Spleen (tissue), 11 donors: Measurements from ENCODE around the gene SORCS2. TPM values are rescaled to one million over a fixed set of nuclear protein-coding genes. Genes with fewer than 3 reads are reported as not detected.

Experiments
- DNase-seq: peaks from one replicate; pipeline ENCODE4 v3.0.0-alpha.2; 2020
- H3K27ac ChIP-seq, 8 donors: fragments of 200-600 bp; sonication (generic) in 7 of 8; 1 replicate in 4 of 8; 2 replicates in 4 of 8; pipeline versions ENCODE4 v1.5.0 to v1.8.0; 2016 to 2021; ENCODE audit warnings: inconsistent platforms in 4 of 8, mild to moderate bottlenecking in 4 of 8, moderate library complexity in 1 of 8
- H3K27me3 ChIP-seq, 7 donors: fragments of 200-600 bp; sonication (generic) in 6 of 7; replicated peaks in 1 of 7; 1 replicate in 4 of 7; 2 replicates in 3 of 7; pipeline versions ENCODE4 v1.5.0 to v1.8.0; 2016 to 2021; ENCODE audit warnings: inconsistent platforms in 3 of 7, mild to moderate bottlenecking in 1 of 7
- H3K36me3 ChIP-seq, 6 donors: fragments of 200-600 bp; sonication (generic) in 5 of 6; 1 replicate in 4 of 6; 2 replicates in 2 of 6; pipeline versions ENCODE4 v1.5.0 to v1.8.0; 2016 to 2021; ENCODE audit warnings: inconsistent platforms in 2 of 6
- H3K4me1 ChIP-seq, 6 donors: fragments of 200-600 bp; sonication (generic) in 5 of 6; 1 replicate in 3 of 6; 2 replicates in 3 of 6; pipeline versions ENCODE4 v1.5.0 to v1.8.0; 2016 to 2021; ENCODE audit warnings: inconsistent platforms in 3 of 6
- H3K4me3 ChIP-seq, 8 donors: fragments of 200-600 bp; sonication (generic) in 7 of 8; 1 replicate in 4 of 8; 2 replicates in 4 of 8; pipeline versions ENCODE4 v1.5.0 to v1.8.0; 2016 to 2021; ENCODE audit warnings: inconsistent platforms in 4 of 8, mild to moderate bottlenecking in 4 of 8, moderate library complexity in 2 of 8
- H3K9me3 ChIP-seq, 8 donors: fragments of 200-600 bp; sonication (generic) in 7 of 8; 1 replicate in 4 of 8; 2 replicates in 4 of 8; pipeline versions ENCODE4 v1.5.0 to v1.8.0; 2016 to 2021; ENCODE audit warnings: inconsistent platforms in 4 of 8
- CTCF ChIP-seq, 11 experiments: fragments of 200-600 bp in 7 of 11; fragments of 450-650 bp in 4 of 11; sonication (generic) in 4 of 11; IDR thresholded peaks in 8 of 11; conservative IDR thresholded peaks in 3 of 11; 1 replicate in 7 of 11; 2 replicates in 4 of 11; pipeline versions ENCODE4 v1.4.0 to v1.8.0; 2016 to 2021; ENCODE audit warnings: antibody characterized with exemption in 11 of 11, inconsistent platforms in 4 of 11, mild to moderate bottlenecking in 1 of 11
- POLR2A ChIP-seq, 3 donors: fragments of 450-650 bp; IDR thresholded peaks; one replicate each; pipeline ENCODE4 v1.5.1; 2017; ENCODE audit warnings: antibody characterized with exemption in 3 of 3, mild to moderate bottlenecking in 1 of 3
- POLR2AphosphoS5 ChIP-seq, 3 donors: sonication (generic); formaldehyde crosslinking; IDR thresholded peaks; one replicate each; pipeline ENCODE4 v1.5.1; 2017; ENCODE audit warnings: antibody characterized with exemption in 3 of 3
- WGBS, 5 donors: extraction: QIAGEN DNeasy Blood & Tissue Kit in 3 of 5; methylation state at CpG; one replicate each; pipeline versions ENCODE4 v1.1.5 to v1.1.7; 2013 to 2018; 5-methylcytosine and 5-hydroxymethylcytosine counted together
- intact Hi-C: fragments of 100-400 bp; cut with DNase I; formaldehyde crosslinking; loops from one replicate; pipeline ENCODE4 v1.15.0; 2023; ENCODE audit warnings: low total_unique reads
- polyA plus RNA-seq, 3 donors: library from polyadenylated mRNA; stranded (reverse); fragments of 200-250 nt; gene quantifications; one replicate each; pipeline ENCODE4 v1.2.1, GENCODE V29; 2013
- total RNA-seq, 7 donors: library from RNA; depleted of rRNA in 3 of 7; stranded (reverse); fragments of >200 nt in 3 of 7; fragmentation: NEBNext Ultra II Directional in 4 of 7; extraction: Animal tissue kit (Norgen Biotek cat#: 25700) in 4 of 7; gene quantifications; one replicate each; pipeline versions ENCODE4 v1.1.0 to v1.2.1, GENCODE V29; 2016 to 2021
- donor health status: healthy with polysubstance abuse.
- donor health status: DM: no; HTN: no; CAD: no; lungs with moderate emphysema.
- donor health status: DM: no; HTN: no; CAD: no.
- donor health status: Bipolar disorder and iron deficiency.
- donor health status: healthy.
- donor health status: DM: no; HTN: no; CAD: no.
- donor health status: DM: yes; HTN: yes; CAD: no.

Gene SORCS2
- total and polyA plus RNA-seq, 10 donors = 0.33 to 1.6 (median 0.60) TPM

DNA sequence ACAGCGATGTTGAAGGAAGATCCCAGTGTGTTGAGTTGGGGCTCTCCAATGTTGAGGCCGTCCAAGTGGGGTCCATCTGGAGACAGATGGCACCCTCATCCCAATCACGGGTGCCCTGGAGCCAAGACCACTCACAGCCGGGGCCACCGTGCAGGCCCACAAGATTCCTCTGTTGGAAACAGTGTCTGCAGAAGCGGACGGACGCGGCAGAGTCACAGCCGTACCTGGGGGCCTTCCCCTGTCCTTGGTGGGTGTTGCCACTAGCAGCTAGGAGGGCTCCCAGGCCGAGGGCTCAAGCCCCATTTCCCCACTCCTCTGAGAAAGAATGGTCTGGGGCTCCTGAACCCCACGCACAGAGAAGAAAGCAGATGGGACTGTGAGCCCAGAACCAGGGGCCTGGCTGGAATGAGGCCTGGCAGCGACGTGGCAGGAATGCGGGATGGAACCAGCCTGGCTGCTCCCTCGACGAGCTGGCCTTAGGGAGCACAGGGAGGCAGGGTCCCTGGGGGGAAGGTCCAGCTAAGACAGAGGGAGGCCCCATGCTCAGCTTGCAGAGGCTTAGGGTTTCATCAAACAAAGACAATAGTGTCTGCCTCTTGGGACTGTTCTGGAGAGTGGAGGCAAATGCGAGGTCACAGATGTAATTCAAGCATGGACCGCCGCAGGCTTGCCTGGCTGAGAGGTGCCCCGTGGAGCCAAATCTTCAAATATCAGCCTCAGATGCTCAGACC, 518.4 kb downstream of the SORCS2 start:
- no peak overlapping the region for H3K4me3 ChIP-seq
- intact Hi-C loops = no loop called here
- H3K9me3 ChIP-seq = peaks cover 0 to 9% (median 6%) of the 10 kb centered on the region in 8 donors
- TF ChIP-seq POLR2AphosphoS5 (IDR thresholded peaks at IDR 0.05) (no peak), POLR2A (IDR thresholded peaks at IDR 0.05) (no peak), CTCF (IDR thresholded peaks at IDR 0.05 in 8 of 11, conservative IDR thresholded peaks at IDR 0.05 in 3 of 11) (no peak)
- 83 to 95% (median 88%) methylated on average over 20 to 21 of the region's 21 CpGs for WGBS, 5 donors
- H3K27ac ChIP-seq = no peak overlapping the region
- no peak for DNase-seq
- H3K36me3 ChIP-seq = no peaks in the 10 kb centered on the region
- no peaks in the 10 kb centered on the region for H3K4me1 ChIP-seq
- H3K27me3 ChIP-seq = peaks cover 0 to 11% (median 0%) of the 10 kb centered on the region in 7 donors

DNA sequence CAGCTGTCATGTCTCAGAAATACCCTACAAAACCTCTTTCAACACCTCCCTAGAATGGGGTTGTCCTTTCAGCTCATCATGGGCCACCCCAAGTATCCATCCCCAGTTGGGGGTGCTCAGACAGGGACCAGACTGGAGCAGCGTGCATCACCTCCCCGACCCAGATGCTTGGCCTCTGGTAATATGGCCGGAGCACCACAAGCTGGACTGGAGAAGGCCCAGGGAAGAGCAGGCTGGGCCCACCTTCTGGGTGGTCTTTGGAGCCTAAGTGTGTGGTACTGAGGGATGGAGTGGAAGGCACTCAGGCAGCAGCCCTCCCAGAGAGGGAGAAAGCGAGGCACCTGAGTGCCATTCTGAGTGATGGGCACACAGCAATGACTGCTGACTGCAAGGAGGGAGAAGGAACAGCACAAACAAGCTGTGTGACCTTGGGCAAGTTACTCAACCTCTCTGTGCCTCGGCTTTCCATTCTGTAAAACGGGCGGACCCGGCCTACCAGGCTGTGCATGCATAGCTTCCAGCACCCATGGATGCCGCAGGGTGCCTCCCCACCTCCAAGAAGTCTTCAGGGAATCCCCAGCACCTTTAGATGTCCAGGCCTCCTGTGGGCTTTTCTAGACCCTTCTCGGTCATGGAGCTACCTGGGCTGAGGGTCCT, 519.1 kb downstream of the SORCS2 start:
- Histone ChIP-seq H3K36me3 (no peaks in the 10 kb centered on the region), H3K9me3 (peaks cover 0 to 9% (median 6%) of the 10 kb centered on the region in 8 donors), H3K4me3 (no peak overlapping the region), H3K4me1 (no peaks in the 10 kb centered on the region), H3K27me3 (peaks cover 0 to 14% (median 0%) of the 10 kb centered on the region in 7 donors), H3K27ac (no peak overlapping the region)
- WGBS, 5 donors = 85 to 95% (median 89%) methylated on average over 10 of the region's 10 CpGs
- no peak for DNase-seq
- TF ChIP-seq POLR2A (IDR thresholded peaks at IDR 0.05) (no peak), POLR2AphosphoS5 (IDR thresholded peaks at IDR 0.05) (no peak), CTCF (IDR thresholded peaks at IDR 0.05 in 8 of 11, conservative IDR thresholded peaks at IDR 0.05 in 3 of 11) (no peak)
- intact Hi-C loops = no loop called here

GRCh38 chr4:7712021-7712671, 519.8 kb downstream of the SORCS2 start:
- Histone ChIP-seq H3K4me3 (no peak overlapping the region), H3K4me1 (no peaks in the 10 kb centered on the region), H3K9me3 (peaks cover 0 to 9% (median 6%) of the 10 kb centered on the region in 8 donors), H3K27ac (no peak overlapping the region), H3K36me3 (no peaks in the 10 kb centered on the region), H3K27me3 (peaks cover 0 to 17% (median 0%) of the 10 kb centered on the region in 7 donors)
- intact Hi-C loops = no loop called here
- TF ChIP-seq CTCF (IDR thresholded peaks at IDR 0.05 in 8 of 11, conservative IDR thresholded peaks at IDR 0.05 in 3 of 11) = no peak
- TF ChIP-seq POLR2A (IDR thresholded peaks at IDR 0.05) = no peak
- no peak for TF ChIP-seq POLR2AphosphoS5 (IDR thresholded peaks at IDR 0.05)
- no peak for DNase-seq
- 87 to 94% (median 93%) methylated on average over 15 to 19 of the region's 19 CpGs for WGBS, 5 donors

DNA sequence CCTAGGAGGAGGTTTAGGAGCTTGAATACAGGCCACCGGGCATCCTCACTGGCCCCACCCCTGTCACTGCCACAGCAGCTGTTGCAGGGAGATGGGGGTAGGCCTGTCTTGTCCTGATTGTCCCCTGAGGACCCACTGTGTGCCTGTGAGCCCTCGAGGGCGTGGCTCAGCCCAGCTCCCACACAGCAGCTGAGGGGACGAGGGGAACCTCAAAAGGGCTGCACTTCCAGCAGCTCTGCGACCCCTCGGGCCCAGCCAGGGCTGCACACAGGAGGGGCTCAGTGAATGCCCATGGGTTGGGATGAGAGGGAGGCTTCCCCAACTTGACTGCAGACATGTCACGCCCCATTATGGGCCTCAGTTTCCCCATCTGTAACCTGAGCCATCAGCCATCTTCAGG, 521.4 kb downstream of the SORCS2 start:
- Histone ChIP-seq H3K36me3 (no peaks in the 10 kb centered on the region), H3K4me3 (no peak overlapping the region), H3K27ac (no peak overlapping the region), H3K9me3 (peaks cover 0 to 9% (median 6%) of the 10 kb centered on the region in 8 donors), H3K4me1 (no peaks in the 10 kb centered on the region), H3K27me3 (peaks cover 0 to 28% (median 3%) of the 10 kb centered on the region in 7 donors)
- WGBS, 5 donors = 70 to 85% (median 82%) methylated on average over 2 to 7 of the region's 7 CpGs
- no peak for DNase-seq
- intact Hi-C loops = no loop called here
- TF ChIP-seq POLR2A (IDR thresholded peaks at IDR 0.05) (no peak), CTCF (IDR thresholded peaks at IDR 0.05 in 8 of 11, conservative IDR thresholded peaks at IDR 0.05 in 3 of 11) (no peak), POLR2AphosphoS5 (IDR thresholded peaks at IDR 0.05) (no peak)
